Tibial nerve (tissue), 4 donors: ENCODE measurements around the gene AMBRA1. TPM values are rescaled to one million over a fixed set of nuclear protein-coding genes. Genes with fewer than 3 reads are reported as not detected.
"Not testable (repeated sequence)": the region's sequence is repeated elsewhere in the genome, so short reads cannot be mapped to it uniquely, and the experiment has no call there.

Experiments used
- DNase-seq, 2 donors: peaks; one replicate each; pipeline ENCODE4 v3.0.0-alpha.2; 2019; ENCODE audit warnings: low spot score in 2 of 2
- H3K27ac ChIP-seq, 4 donors: fragments of 200-600 bp; sonication (generic) in 3 of 4; one replicate each; pipeline ENCODE4 v1.5.1; 2017 to 2019; ENCODE audit warnings: mild to moderate bottlenecking in 1 of 4
- H3K27me3 ChIP-seq, 2 donors: fragments of 200-600 bp; sonication (generic) in 1 of 2; one replicate each; pipeline versions ENCODE4 v1.5.1 to v1.6.0; 2017 to 2019
- H3K36me3 ChIP-seq, 3 donors: fragments of 200-600 bp; sonication (generic); one replicate each; pipeline ENCODE4 v1.5.1; 2018 to 2019
- H3K4me1 ChIP-seq, 4 donors: fragments of 200-600 bp; sonication (generic) in 3 of 4; one replicate each; pipeline ENCODE4 v1.5.1; 2017 to 2019
- H3K4me3 ChIP-seq, 4 donors: fragments of 200-600 bp; sonication (generic) in 3 of 4; one replicate each; pipeline ENCODE4 v1.5.1; 2017 to 2019; ENCODE audit warnings: mild to moderate bottlenecking in 1 of 4, moderate library complexity in 1 of 4
- H3K9me3 ChIP-seq, 4 donors: fragments of 200-600 bp; sonication (generic) in 3 of 4; one replicate each; pipeline ENCODE4 v1.5.1; 2017 to 2019
- EP300 ChIP-seq, 2 donors: sonication (generic); formaldehyde crosslinking; IDR thresholded peaks; one replicate each; pipeline ENCODE4 v1.6.1; 2017; ENCODE audit warnings: antibody characterized with exemption in 2 of 2, mild to moderate bottlenecking in 1 of 2
- POLR2A ChIP-seq, 2 donors: fragments of 450-650 bp; IDR thresholded peaks; one replicate each; pipeline ENCODE4 v1.6.1; 2017; ENCODE audit warnings: antibody characterized with exemption in 2 of 2, mild to moderate bottlenecking in 2 of 2, moderate library complexity in 2 of 2
- WGBS, 2 donors: methylation state at CpG; one replicate each; pipeline ENCODE4 v1.1.5; 2018; 5-methylcytosine and 5-hydroxymethylcytosine counted together
- total RNA-seq, 4 donors: library from RNA; depleted of rRNA; stranded (reverse); fragments of >200 nt; gene quantifications; one replicate each; pipeline ENCODE4 v1.1.0, GENCODE V29; 2016
- TF ChIP-seq, protein P1 (sequence below), 5 experiments: fragments of 200-600 bp in 3 of 5; fragments of 450-650 bp in 2 of 5; sonication (generic) in 3 of 5; IDR thresholded peaks; one replicate each; pipeline ENCODE4 v1.5.1; 2016 to 2019; ENCODE audit warnings: antibody characterized with exemption in 5 of 5, mild to moderate bottlenecking in 3 of 5, moderate library complexity in 2 of 5

AMBRA1 gene
- total RNA-seq, 4 donors from 2014 or later = 31.0 to 43.7 (median 35.8) TPM

DNA sequence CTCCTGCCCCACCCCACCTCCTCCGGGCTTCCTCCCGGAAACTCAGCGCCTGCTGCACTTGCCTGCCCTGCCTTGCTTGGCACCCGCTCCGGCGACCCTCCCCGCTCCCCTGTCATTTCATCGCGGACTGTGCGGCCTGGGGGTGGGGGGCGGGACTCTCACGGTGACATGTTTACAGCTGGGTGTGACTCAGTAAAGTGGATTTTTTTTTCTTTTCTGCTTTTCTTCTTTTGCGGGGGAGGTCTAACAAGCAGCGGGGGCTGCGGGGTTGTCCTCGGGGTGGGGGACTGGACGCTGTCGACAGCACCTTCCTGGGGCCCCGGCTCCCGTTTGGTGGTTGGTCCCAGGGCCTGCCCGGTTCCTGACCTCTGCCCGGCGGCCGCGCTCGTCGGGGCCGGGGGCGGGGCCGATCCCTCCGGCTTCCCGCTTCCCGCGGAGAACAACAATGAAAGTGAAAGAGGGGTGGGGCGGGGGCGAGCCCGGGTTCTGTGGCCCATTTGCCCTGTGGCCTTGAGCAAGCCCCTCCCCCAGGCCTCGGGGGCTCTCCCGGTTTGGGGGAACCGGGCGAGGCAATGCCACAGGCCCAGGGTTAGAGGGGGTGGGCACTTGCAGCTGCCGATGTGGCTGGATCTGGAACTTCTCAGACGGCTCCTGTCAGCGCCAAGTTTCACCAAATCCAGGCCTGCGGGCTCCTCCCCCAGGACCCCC lies 213.3 kb downstream of the AMBRA1 start:
- peak in 1 of 2 donors; percentile 28 for TF ChIP-seq EP300 (IDR thresholded peaks at IDR 0.05)
- TF ChIP-seq, protein P1, sequence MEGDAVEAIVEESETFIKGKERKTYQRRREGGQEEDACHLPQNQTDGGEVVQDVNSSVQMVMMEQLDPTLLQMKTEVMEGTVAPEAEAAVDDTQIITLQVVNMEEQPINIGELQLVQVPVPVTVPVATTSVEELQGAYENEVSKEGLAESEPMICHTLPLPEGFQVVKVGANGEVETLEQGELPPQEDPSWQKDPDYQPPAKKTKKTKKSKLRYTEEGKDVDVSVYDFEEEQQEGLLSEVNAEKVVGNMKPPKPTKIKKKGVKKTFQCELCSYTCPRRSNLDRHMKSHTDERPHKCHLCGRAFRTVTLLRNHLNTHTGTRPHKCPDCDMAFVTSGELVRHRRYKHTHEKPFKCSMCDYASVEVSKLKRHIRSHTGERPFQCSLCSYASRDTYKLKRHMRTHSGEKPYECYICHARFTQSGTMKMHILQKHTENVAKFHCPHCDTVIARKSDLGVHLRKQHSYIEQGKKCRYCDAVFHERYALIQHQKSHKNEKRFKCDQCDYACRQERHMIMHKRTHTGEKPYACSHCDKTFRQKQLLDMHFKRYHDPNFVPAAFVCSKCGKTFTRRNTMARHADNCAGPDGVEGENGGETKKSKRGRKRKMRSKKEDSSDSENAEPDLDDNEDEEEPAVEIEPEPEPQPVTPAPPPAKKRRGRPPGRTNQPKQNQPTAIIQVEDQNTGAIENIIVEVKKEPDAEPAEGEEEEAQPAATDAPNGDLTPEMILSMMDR (IDR thresholded peaks at IDR 0.05) = no peak

DNA sequence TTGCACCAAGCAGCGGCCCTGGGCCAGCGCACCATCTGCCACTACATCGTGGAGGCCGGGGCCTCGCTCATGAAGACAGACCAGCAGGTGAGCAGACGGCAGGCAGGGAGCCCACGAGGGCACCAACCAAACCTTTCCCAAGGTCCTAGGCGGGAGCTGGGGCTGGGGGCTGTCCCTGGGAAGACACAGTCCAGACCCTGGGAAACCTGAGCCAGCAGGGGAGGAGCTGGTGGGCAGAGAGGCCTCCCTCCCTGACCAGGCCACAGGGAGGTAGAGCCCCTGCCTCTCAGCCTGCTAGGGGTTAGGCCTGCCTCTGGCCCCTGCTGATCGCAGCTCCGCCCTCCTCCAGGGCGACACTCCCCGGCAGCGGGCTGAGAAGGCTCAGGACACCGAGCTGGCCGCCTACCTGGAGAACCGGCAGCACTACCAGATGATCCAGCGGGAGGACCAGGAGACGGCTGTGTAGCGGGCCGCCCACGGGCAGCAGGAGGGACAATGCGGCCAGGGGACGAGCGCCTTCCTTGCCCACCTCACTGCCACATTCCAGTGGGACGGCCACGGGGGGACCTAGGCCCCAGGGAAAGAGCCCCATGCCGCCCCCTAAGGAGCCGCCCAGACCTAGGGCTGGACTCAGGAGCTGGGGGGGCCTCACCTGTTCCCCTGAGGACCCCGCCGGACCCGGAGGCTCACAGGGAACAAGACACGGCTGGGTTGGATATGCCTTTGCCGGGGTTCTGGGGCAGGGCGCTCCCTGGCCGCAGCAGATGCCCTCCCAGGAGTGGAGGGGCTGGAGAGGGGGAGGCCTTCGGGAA lies 214.1 kb downstream of the AMBRA1 start:
- H3K4me3 ChIP-seq = peak overlapping the region in 1 of 4 donors; percentile 79
- not testable (repeated sequence) for H3K27me3 ChIP-seq, H3K9me3 ChIP-seq, DNase-seq
- peak overlapping the region; percentile 70 to 97 (median 90) for H3K27ac ChIP-seq
- peaks cover 0 to 35% (median 16%) of the 10 kb centered on the region in 4 donors for H3K4me1 ChIP-seq
- 65 to 71% methylated on average over 10 to 13 of the region's 36 CpGs for WGBS, 2 donors
- H3K36me3 ChIP-seq = peaks cover 0 to 41% (median 10%) of the 10 kb centered on the region in 3 donors

More for the DNA sequence above, 213.3 kb downstream of the AMBRA1 start:
- peaks cover 0 to 35% (median 16%) of the 10 kb centered on the region in 4 donors for H3K4me1 ChIP-seq
- H3K9me3 ChIP-seq = no peaks in the 10 kb centered on the region
- H3K4me3 ChIP-seq = peak overlapping the region; percentile 57 to 79 (median 68)
- peaks cover 0 to 33% (median 9%) of the 10 kb centered on the region in 3 donors for H3K36me3 ChIP-seq
- DNase-seq = peak; percentile 37 to 43
- H3K27ac ChIP-seq = peak overlapping the region; percentile 70 to 97 (median 90)
- WGBS, 2 donors = 0 to 1% methylated on average over 26 to 34 of the region's 45 CpGs
- H3K27me3 ChIP-seq = peaks cover 0 to 6% of the 10 kb centered on the region in 2 donors

DNA sequence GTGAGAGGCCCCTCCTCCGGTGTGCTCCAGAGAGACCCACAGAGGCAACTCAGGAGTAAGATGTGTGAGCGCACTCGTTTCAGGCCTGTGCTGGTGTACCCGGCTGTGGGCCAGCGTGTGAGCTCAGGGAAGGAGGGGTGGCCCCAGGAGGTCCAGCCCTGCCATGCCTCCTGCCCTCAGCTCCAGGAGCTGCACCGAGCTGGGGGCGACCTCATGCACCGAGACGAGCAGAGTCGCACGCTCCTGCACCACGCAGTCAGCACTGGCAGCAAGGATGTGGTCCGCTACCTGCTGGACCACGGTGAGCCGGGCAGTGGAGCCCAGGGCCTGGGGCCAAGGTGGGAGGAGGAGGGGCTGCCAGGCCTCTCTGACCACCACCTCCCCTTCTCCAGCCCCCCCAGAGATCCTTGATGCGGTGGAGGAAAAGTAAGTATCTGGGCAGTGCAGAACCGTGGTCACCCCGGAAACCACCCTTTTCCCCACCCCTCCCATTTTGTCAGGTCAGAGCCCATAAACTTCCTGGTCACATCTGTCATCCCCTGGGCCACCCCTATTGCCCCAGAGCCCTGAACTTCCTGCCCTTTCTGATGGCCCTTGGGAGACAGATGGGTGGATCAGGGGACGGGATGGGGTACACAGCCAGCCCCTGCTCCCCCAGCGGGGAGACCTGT lies 214.9 kb downstream of the AMBRA1 start:
- H3K27me3 ChIP-seq = peaks cover 0 to 5% of the 10 kb centered on the region in 2 donors
- H3K9me3 ChIP-seq = no peaks in the 10 kb centered on the region
- no peak overlapping the region for H3K4me3 ChIP-seq
- TF ChIP-seq, protein P1 (IDR thresholded peaks at IDR 0.05) = no peak
- TF ChIP-seq EP300 (IDR thresholded peaks at IDR 0.05) (no peak), POLR2A (IDR thresholded peaks at IDR 0.05) (no peak)
- H3K27ac ChIP-seq = peak overlapping the region in 2 of 4 donors; percentile 91 to 97
- H3K36me3 ChIP-seq = peaks cover 0 to 49% (median 10%) of the 10 kb centered on the region in 3 donors
- WGBS, 2 donors = 65 to 71% methylated on average over 6 to 12 of the region's 20 CpGs
- DNase-seq = no peak
- H3K4me1 ChIP-seq = peaks cover 0 to 35% (median 16%) of the 10 kb centered on the region in 4 donors

DNA sequence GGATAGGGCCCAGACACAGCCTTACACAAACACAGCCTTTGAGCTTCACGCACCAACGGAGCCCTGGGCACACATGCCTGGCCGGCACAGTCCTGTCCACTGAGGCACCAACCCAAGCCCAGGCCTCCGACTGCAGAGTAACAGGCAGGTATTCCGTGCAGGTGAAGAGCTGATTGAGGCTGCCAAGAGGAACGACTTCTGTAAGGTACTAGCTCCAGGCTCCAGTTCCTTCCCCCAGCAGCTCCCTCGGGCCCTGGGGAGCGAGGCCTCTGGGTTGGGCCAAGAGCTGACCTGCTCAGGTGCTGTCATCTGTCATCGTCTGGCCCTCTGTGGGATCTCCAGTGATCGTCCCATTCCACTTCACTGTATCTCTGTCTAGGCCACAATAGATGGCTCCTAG lies 215.5 kb downstream of the AMBRA1 start:
- H3K36me3 ChIP-seq = peaks cover 0 to 53% (median 15%) of the 10 kb centered on the region in 3 donors
- no peak overlapping the region for H3K4me3 ChIP-seq
- H3K27me3 ChIP-seq = peaks cover 0 to 5% of the 10 kb centered on the region in 2 donors
- H3K9me3 ChIP-seq = no peaks in the 10 kb centered on the region
- no peak for TF ChIP-seq EP300 (IDR thresholded peaks at IDR 0.05)
- TF ChIP-seq POLR2A (IDR thresholded peaks at IDR 0.05) = no peak
- TF ChIP-seq, protein P1 (IDR thresholded peaks at IDR 0.05) = no peak
- H3K4me1 ChIP-seq = peaks cover 0 to 33% (median 16%) of the 10 kb centered on the region in 4 donors
- WGBS, 2 donors = 91 to 92% methylated on average over 4 to 10 of the region's 10 CpGs
- DNase-seq = no peak
- H3K27ac ChIP-seq = peak overlapping the region in 1 of 4 donors; percentile 97

DNA sequence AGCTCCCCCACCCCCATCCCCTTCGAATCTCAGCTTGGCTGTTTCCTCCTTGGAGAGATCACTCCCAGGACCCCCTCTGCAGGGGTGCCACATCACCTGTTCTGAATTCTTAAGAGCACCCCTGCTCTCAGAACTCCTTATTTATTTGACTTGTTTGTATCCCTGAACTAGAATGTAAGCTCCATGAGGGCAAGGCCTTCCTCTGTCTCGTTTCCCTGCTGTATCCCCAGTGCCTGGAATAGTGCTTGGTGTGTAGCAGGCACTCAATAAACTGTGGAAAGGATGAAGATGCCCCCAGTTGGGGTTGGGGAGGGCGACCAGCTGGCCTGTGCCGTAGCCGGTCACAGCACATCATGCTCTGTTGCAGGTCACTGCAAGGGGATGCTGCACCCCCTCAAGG lies 216.0 kb downstream of the AMBRA1 start:
- Histone ChIP-seq H3K36me3 (peaks cover 0 to 57% (median 15%) of the 10 kb centered on the region in 3 donors), H3K9me3 (no peaks in the 10 kb centered on the region), H3K27ac (no peak overlapping the region), H3K4me3 (no peak overlapping the region), H3K27me3 (peaks cover 0 to 5% of the 10 kb centered on the region in 2 donors), H3K4me1 (peaks cover 0 to 28% (median 15%) of the 10 kb centered on the region in 4 donors)
- DNase-seq = no peak
- WGBS, 2 donors = 87 to 92% methylated on average over 5 of the region's 5 CpGs
- TF ChIP-seq EP300 (IDR thresholded peaks at IDR 0.05) (no peak), POLR2A (IDR thresholded peaks at IDR 0.05) (no peak)
- TF ChIP-seq, protein P1 (IDR thresholded peaks at IDR 0.05) = no peak
